Mesothelial cell of epicardium (in vitro differentiated cells): Measurements from ENCODE around the gene DELE1. TPM values are rescaled to one million over a fixed set of nuclear protein-coding genes. Genes with fewer than 3 reads are reported as not detected.

Experiments
- DNase-seq, 2 experiments: peaks; one replicate each; pipeline ENCODE4 v3.0.0; 2021; ENCODE audit warnings: low spot score in 2 of 2; ENCODE audit not compliant: unreplicated experiment in 2 of 2
- H3K27ac Mint-ChIP-seq: 2 replicates; pipeline ENCODE4 v1.8.0; 2021; ENCODE audit warnings: mixed read lengths
- H3K27me3 Mint-ChIP-seq: 2 replicates; pipeline ENCODE4 v1.8.0; 2021; ENCODE audit warnings: low read depth, mixed read lengths
- H3K36me3 Mint-ChIP-seq: 2 replicates; pipeline ENCODE4 v1.8.0; 2021; ENCODE audit warnings: mixed read lengths
- H3K4me1 Mint-ChIP-seq: 2 replicates; pipeline ENCODE4 v1.8.0; 2021; ENCODE audit warnings: mixed read lengths
- H3K4me3 Mint-ChIP-seq: 2 replicates; pipeline ENCODE4 v1.8.0; 2021; ENCODE audit warnings: mild to moderate bottlenecking, moderate library complexity, mixed read lengths
- H3K9me3 Mint-ChIP-seq: 2 replicates; pipeline ENCODE4 v1.8.0; 2021; ENCODE audit warnings: mixed read lengths
- total RNA-seq: library from RNA; stranded (reverse); gene quantifications from 3 replicates; pipeline ENCODE4 v1.2.1, GENCODE V29; 2021
- TF ChIP-seq, protein P1 (sequence below): fragments of 200-600 bp; sonication (generic); IDR thresholded peaks from one replicate; pipeline ENCODE4 v1.5.0; 2021; ENCODE audit warnings: antibody characterized with exemption; ENCODE audit not compliant: unreplicated experiment

The DELE1 gene
- total RNA-seq, 1 donor from 2014 or later, result 91.5 TPM

DNA sequence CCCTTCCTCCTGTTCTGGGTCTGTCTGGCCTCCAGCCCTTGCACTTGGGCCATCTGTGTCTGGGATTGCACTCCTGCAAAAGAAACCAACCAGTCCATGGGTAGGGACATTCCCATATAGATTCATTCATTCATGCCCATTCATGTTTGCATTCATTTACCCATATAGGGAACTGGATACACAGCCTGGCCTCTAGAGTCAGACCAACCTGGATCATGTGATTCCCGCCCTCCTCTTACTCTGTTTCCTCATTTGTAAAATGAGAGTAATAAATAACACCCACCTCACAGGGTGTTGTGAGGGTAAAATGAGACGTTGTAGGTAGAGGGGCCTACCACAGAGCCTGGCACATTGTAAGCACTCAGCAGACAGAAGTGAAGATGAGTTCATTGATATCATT, 25.8 kb downstream of the DELE1 start:
- peaks cover 6% of the 10 kb centered on the region for H3K27me3 Mint-ChIP-seq
- peaks cover 2% of the 10 kb centered on the region for H3K4me1 Mint-ChIP-seq
- H3K27ac Mint-ChIP-seq, result no peak overlapping the region
- TF ChIP-seq, protein P1, sequence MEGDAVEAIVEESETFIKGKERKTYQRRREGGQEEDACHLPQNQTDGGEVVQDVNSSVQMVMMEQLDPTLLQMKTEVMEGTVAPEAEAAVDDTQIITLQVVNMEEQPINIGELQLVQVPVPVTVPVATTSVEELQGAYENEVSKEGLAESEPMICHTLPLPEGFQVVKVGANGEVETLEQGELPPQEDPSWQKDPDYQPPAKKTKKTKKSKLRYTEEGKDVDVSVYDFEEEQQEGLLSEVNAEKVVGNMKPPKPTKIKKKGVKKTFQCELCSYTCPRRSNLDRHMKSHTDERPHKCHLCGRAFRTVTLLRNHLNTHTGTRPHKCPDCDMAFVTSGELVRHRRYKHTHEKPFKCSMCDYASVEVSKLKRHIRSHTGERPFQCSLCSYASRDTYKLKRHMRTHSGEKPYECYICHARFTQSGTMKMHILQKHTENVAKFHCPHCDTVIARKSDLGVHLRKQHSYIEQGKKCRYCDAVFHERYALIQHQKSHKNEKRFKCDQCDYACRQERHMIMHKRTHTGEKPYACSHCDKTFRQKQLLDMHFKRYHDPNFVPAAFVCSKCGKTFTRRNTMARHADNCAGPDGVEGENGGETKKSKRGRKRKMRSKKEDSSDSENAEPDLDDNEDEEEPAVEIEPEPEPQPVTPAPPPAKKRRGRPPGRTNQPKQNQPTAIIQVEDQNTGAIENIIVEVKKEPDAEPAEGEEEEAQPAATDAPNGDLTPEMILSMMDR, result no peak
- no peaks in the 10 kb centered on the region for H3K9me3 Mint-ChIP-seq
- no peaks in the 10 kb centered on the region for H3K36me3 Mint-ChIP-seq
- no peak overlapping the region for H3K4me3 Mint-ChIP-seq
- DNase-seq, result no peak

DNA sequence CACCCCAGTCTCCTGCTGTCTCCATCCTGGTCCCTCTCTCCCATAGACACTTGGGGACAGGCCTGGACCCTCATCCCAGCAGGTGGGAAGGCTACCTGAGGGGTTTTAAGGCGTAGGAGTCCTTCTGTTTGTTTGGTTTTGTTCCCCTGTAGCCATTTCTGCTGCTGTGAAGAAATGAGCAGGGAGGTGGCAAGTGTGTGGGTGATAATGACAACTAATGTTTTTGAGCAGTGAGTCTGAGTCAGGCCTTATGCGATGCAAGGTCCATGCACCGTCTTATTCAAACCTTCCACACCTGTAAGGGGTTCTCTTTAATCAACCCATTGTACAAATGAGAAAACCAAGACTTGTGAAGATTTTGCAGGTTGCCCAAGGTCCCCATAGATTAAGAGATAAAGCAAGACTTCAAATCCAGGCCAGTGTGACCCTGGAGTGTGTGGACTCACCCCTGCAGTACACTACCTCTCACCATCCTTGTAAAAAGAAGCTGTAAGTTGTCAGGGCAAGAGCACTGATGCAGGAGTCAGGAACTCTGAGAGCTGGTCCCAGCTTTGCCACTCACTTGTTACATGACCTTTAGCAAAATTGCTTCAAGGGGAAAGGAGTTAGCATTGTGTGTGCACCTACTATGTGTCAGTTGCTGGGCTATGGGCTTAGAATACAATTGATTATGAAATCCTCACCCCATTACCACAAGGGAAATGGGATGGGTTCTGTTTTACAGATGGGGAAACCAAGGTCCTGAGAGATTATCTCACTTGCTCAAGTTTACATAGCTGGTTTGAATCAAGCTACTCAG, 26.7 kb downstream of the DELE1 start:
- Mint-ChIP-seq H3K9me3 (no peaks in the 10 kb centered on the region), H3K27me3 (peaks cover 6% of the 10 kb centered on the region)

DNA sequence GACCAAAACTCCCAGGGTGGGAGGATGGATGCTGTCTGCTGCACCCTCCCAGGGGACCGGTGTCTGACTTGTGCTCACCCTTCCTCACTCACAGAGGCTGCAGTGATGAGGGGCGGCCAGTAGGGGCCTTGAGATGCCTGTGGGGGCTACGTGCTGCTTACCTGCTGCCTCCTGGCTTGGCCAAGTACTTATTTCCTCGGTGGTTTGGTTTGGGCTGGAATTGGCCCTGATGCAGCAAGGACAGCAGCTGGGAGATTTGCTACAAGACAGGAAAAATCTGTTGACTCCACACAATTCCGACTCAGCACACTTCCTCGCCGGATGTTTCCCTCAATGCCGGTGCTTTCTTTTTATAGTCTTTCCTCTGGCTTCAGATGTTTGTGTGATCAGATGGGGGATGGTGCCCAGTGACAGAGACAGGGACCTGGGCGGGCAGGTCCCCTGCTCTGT, 27.7 kb downstream of the DELE1 start:
- TF ChIP-seq, protein P1, result peak; percentile 64
- Mint-ChIP-seq H3K9me3 (no peaks in the 10 kb centered on the region), H3K4me3 (no peak overlapping the region), H3K27me3 (peaks cover 5% of the 10 kb centered on the region), H3K27ac (no peak overlapping the region), H3K4me1 (no peaks in the 10 kb centered on the region), H3K36me3 (no peaks in the 10 kb centered on the region)
- no peak for DNase-seq

More for the DNA sequence above, 26.7 kb downstream of the DELE1 start:
- Mint-ChIP-seq H3K27ac (no peak overlapping the region), H3K4me1 (peaks cover 1% of the 10 kb centered on the region), H3K4me3 (no peak overlapping the region), H3K36me3 (no peaks in the 10 kb centered on the region)
- no peak for DNase-seq
- TF ChIP-seq, protein P1, result no peak

DNA sequence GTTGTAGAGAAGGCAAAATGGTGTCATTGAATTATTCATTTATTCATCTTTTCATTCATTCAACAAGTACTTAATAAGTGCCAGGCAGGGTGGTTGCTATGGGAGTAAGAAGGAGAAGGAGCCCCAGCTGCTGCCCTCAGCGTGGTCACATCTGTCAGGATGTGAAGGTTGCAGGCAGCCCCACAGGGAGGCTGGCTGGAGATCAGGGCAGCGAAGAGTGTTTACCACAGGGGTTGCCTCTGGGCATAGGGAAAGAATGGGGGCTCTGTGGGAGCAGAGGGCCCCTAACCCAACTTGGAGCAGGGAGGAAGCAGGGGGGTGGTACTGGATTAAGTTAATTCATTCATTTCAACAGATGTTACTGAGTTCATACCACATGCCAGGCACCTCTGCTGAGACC, 28.3 kb downstream of the DELE1 start:
- Mint-ChIP-seq H3K9me3 (no peaks in the 10 kb centered on the region), H3K27ac (no peak overlapping the region), H3K36me3 (no peaks in the 10 kb centered on the region), H3K27me3 (peaks cover 5% of the 10 kb centered on the region), H3K4me3 (no peak overlapping the region), H3K4me1 (no peaks in the 10 kb centered on the region)
- TF ChIP-seq, protein P1, result no peak
- no peak for DNase-seq

DNA sequence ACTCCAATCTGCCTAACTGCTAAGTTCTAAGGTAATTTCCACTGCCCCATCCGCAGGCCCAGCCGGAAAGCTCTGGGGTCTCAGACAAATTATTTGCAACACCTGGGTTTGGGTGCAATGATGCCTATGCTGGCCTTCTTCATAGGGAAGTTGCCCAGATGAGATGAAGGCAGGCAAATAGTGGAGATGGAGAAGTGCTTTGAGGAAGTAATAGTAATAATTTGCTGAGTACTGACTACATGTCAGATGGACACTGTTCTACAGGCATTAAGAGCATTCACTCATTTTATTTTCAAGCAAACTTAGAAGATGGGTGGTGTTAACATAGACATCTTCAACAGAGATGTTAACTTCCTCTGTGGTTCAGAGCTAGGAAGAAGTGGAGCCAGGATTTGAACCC, 30.5 kb downstream of the DELE1 start:
- Mint-ChIP-seq H3K9me3 (no peaks in the 10 kb centered on the region), H3K27ac (no peak overlapping the region), H3K4me3 (no peak overlapping the region), H3K27me3 (peaks cover 5% of the 10 kb centered on the region), H3K4me1 (peaks cover 3% of the 10 kb centered on the region), H3K36me3 (no peaks in the 10 kb centered on the region)
- no peak for DNase-seq
- TF ChIP-seq, protein P1, result no peak
